Measurements from ENCODE around the gene SEPTIN7. TPM values are rescaled to one million over a fixed set of nuclear protein-coding genes. Genes with fewer than 3 reads are reported as not detected.

The SEPTIN7 gene
- total RNA-seq, 2 donors from 2014 or later: 283 to 287 TPM

DNA sequence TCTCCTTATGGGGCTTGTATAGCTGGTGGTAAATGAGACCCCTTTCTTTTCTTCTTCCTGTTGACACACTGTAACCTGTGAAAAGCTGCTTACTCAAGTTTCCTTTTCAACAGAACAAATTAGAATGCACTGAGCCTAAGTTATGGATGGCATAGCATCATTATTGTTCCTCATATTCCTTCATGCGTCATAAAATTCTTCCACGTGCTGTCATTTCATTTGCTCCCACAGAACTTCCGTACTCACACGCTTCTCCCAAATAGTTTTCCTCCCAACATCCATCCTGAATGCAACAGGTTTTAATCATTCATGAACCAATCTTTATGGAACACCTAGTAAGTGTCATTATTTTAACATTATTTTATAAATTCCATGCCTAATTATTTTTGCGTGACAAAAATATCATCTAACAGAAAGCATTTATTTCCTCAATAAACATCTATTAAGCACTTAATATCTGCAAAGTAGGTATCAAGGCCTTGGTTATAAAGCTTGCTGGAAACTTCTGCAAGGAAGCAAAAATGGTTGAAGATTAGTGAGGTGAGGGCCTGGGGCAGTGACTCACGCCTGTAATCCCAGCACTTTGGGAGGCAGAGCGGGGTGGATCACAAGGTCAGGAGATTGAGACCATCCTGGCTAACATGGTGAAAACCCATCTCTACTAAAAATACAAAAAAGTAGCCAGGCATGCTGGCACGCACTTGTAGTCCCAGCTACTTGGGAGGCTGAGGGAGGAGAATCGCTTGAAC is 18.9 kb upstream of the SEPTIN7 start:
- DNase-seq (ENCODE audit: low spot score): no peak
- intact Hi-C loops (cut with DNase I): no loop called here

DNA sequence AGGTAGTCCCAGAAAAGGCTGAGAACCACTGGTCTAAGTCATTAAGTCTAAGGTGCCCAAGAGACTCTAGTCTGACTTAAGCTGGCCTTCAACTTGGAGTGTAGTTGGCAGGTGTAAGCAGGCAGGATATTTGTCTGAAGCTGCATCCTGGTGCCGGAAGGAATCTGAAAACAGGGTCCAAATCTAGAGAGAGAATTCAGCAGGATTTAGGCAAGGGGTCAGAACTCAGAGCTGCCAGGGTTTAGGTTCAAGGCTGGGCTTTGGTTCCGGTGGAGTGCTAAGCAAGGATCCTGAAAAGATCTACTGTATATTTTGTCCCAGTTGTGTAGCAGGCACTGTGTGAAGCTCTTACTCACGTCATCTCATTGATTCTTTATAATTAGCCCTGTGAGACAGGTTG is 16.5 kb upstream of the SEPTIN7 start:
- intact Hi-C loops (cut with DNase I): no loop called here
- DNase-seq (ENCODE audit: low spot score): no peak

DNA sequence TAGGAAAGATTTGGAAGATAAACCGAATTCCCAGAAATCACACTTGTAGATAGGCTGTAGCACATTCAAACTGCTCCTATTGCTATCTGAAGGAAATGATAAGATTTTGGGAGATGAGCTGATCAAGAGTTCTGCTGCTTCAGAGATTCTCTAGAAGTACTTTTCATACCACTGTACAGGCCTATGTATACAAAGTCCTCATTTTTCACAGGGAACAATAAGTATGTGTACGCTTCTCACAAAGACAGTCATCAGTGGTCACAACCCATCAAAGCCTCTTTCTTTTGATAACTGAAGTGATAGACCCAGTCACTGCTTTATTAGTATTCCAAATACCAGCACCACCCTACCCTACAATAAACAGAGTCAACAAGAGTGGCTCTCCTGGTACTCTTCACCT is 15.6 kb upstream of the SEPTIN7 start:
- no peak for DNase-seq (ENCODE audit: low spot score)
- intact Hi-C loops (cut with DNase I): no loop called here

DNA sequence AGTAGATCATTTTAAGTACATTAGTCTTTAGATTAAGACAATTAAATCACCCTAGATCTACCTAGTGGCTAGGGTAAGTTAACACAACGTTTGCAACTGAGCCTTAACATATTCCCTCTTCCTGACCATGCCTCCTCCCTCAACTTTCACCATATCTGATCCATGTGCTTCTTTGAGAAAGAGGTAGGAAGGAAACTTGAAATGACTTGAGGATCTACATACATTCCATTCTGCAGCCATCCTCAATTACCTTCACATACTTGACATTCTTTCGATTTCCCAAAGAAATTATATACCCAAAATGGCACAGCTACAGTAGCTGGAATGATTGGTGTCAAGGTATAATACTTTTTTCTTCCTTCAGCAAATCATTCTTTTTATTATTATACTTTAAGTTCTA is 12.9 kb upstream of the SEPTIN7 start:
- no peak for DNase-seq (ENCODE audit: low spot score)
- intact Hi-C loops (cut with DNase I): no loop called here

DNA sequence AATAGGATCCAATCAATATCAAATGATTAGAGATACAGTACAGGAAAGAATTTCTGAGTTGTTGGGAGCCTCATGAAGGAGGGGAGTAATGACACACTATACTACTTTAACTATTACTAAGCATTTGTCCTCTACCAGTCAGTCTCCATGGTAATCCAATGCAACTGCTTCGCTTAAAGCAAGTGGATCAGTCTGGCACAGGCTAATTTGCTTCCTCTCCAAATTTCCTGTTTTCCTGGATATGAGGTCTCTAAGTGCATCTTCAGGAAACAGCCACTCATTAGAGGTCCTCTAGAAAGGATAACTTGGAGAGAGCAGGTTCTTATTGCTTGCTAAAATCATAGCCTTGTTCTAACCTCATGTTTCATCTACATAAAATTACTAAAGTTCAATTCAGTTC is 8.4 kb upstream of the SEPTIN7 start:
- intact Hi-C loops (cut with DNase I): no loop called here
- DNase-seq (ENCODE audit: low spot score): no peak

GRCh38 chr7:35792873-35793489 is 7.9 kb upstream of the SEPTIN7 start:
- DNase-seq (ENCODE audit: low spot score): no peak
- intact Hi-C loops (cut with DNase I): no loop called here

DNA sequence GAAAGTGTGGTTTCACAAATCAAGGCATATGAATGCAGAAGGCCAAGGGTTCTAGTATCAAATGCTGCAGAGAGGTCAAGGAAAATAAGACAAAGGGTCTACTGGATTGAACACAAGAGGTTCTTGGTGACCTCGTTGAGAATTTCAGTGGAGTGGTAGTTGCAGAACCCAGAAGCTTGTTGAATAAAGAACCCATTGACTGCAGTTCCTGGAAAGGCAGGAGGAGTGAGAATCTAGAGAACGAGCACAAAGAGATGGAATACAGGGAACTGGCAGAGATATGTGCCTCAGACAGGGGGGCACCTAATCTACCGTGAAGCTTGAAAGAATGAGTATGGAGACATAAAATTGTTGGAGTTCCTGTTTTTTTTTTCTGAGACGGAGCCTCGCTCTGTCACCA is 3.5 kb upstream of the SEPTIN7 start:
- no peak for DNase-seq (ENCODE audit: low spot score)
- intact Hi-C loops (cut with DNase I): no loop called here

DNA sequence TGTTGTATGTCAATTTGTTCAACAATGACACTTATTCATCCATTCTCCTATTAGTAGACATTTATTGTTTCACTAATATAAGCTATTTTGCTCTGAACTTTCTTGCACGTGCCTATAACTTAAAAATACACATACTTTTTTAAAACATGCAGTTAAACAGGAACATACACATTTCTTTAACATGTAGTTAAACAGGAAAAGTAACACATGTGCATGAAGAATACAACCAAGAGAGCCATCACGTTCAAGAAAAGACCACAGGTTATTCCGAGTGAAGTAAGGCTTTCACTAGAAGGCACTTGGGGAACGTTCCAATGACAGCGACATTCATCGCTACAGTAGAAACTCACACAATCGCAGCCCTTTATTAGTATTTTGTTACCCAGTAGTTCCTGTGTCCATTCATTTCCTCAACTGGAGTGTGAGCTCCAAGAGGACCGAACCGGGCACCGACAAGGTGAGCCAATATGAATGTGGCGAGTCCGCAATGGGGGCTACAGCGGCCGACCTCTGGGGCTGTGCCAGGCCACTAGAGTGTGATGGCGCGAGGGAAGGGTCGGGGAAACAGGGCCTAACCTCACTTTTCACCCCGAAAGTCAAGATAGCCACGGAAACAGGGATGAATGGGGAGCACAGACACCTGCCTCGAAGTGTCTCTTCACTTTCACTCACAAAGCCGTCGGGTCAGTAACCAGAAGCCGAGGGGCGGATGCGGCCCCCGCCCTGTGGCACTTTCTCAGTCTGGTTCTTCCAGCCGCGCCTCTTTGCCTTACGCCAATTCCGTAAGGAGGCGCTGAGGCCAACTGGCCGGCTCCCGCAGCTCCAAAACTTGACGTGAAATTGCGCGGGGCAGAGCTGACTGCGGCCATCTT is 775 bp upstream of the SEPTIN7 start:
- intact Hi-C loops (cut with DNase I): loop anchor here in 1 of 2 donors (10.0 kb wide), 1 partner anchor 85 kb away; no protein-coding TSS in a partner anchor
- peak; percentile 97 for DNase-seq (ENCODE audit: low spot score)

DNA sequence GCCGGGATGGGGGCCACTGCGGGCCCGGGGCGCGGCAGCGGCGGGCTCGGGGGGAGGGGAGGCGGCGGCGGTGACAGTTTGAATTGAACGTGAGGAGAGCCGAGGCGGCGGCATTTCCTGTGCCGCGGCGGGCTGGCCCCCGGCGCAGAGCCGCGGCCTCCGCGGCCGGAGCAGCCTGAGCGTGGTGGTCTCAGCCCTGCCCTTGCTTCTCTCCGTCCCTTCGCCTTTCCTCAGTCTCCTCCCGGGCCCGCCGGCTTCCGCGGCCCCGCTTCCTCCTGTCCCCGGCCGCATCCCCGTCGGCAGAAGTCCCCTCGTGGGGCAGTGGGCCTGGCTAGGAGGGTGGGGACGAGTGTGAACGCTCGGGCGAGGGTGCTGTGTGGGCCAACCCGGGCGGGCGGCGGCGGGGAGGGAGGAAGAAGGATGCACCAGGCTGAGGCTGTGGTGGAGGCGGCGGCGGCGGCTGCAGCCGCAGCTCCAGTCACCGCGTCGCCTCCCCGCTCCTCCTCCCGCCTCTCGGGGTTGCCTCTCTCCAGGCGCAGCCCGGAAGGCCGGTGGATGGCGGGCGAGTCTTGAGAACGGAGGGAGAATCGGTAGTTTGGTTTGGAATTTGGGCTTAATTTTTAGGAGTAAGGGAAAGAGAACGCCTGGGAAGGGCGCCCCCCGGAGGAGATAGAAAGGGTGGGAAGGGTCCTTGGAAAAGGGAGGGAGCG is 690 bp downstream of the SEPTIN7 start:
- intact Hi-C loops (cut with DNase I): loop anchor here in 1 of 2 donors (10.0 kb wide), 1 partner anchor 87 kb away; no protein-coding TSS in a partner anchor
- peak; percentile 91 for DNase-seq (ENCODE audit: low spot score)

DNA sequence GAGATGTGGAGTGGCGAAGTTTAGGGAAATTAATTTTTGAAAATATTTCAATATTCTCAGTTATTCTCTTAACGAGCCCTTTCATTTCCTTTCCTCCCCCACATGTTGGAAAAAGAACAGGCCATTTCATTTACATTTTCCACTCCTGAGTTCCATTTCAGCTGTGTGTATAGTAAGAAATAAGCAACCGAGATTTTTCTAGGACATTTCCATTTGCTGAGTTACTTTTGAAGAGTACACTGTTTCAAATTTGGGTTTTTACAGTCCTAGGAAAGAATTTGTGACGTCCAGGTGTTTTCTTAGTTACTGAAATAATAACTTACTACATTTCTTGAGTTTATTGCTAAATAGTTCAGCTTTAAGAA is 1.2 kb downstream of the SEPTIN7 start:
- DNase-seq (ENCODE audit: low spot score): no peak
- intact Hi-C loops (cut with DNase I): loop anchor here in 1 of 2 donors (10.0 kb wide), 1 partner anchor 87 kb away; no protein-coding TSS in a partner anchor

GRCh38 chr7:35802649-35803048 is 1.8 kb downstream of the SEPTIN7 start:
- no peak for DNase-seq (ENCODE audit: low spot score)
- intact Hi-C loops (cut with DNase I): loop anchor here in 1 of 2 donors (10.0 kb wide), 1 partner anchor 88 kb away; no protein-coding TSS in a partner anchor

GRCh38 chr7:35804231-35804970 is 3.5 kb downstream of the SEPTIN7 start:
- DNase-seq (ENCODE audit: low spot score): no peak
- intact Hi-C loops (cut with DNase I): loop anchor here in 1 of 2 donors (10.0 kb wide), 1 partner anchor 90 kb away; no protein-coding TSS in a partner anchor

- intact Hi-C loops (cut with DNase I): loop anchor here in 1 of 2 donors (10.0 kb wide), 1 partner anchor 91 kb away; no protein-coding TSS in a partner anchor
Measured at GRCh38 chr7:35805876-35806275, 5.0 kb downstream of the SEPTIN7 start.

DNA sequence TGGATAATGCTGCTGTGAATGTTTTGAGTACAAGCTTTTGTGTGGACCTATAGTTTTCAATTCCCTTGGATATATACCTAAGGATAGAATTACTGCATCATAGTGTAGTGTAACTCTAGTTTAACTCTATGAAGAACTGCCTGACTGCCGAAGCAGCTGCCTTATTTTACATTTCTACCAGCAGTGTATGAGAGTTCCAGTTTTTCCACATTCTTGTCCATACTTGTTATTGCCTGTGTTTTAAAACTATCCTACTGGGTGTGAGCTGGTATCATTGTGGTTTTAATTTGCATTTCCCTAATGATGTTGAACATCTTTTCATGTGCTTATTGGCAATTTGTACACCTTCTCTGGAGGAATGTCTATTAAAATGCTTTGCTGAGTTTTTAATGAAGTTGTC is 15.7 kb downstream of the SEPTIN7 start:
- intact Hi-C loops (cut with DNase I): no loop called here
- no peak for DNase-seq (ENCODE audit: low spot score)

More at GRCh38 chr7:35805876-35806275, 5.0 kb downstream of the SEPTIN7 start:
- no peak for DNase-seq (ENCODE audit: low spot score)

GRCh38 chr7:35817181-35817580 is 16.3 kb downstream of the SEPTIN7 start:
- no peak for DNase-seq (ENCODE audit: low spot score)
- intact Hi-C loops (cut with DNase I): no loop called here

- no peak for DNase-seq (ENCODE audit: low spot score)
- intact Hi-C loops (cut with DNase I): no loop called here
Measured at GRCh38 chr7:35817930-35818329, 17.1 kb downstream of the SEPTIN7 start.

DNA sequence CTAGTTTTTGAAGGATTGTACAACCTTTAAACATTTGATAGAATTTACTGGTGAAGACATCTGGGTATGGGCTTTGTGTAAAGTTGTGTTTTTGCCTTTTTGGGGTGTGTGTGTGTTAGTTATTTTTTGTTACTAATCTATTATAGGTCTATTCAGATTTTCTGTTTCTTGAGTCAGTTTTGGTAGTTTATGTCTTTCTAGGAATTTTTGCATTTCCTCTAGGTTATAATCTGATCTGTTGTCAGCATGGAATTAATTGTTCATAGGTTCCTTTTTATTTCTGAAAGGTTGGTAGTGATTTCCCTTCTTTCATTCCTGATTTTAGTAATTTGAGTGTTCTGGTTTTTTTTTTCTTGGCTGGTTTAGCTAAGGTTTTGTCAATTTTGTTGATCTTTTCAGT is 17.7 kb downstream of the SEPTIN7 start:
- intact Hi-C loops (cut with DNase I): no loop called here
- DNase-seq (ENCODE audit: low spot score): no peak

- intact Hi-C loops (cut with DNase I): no loop called here
- no peak for DNase-seq (ENCODE audit: low spot score)
Measured at GRCh38 chr7:35819310-35819709, 18.5 kb downstream of the SEPTIN7 start.

Data from posterior vena cava (tissue), 2 donors.